IMR-90 (cell line): ENCODE results near the gene DHCR24. TPM values are rescaled to one million over a fixed set of nuclear protein-coding genes. Genes with fewer than 3 reads are reported as not detected.

ENCODE experiments used
- ATAC-seq: fragments of 200-7000 bp; cut with Tn5 transposase; 2 replicates; pipeline ENCODE4 v1.9.1; 2020; ENCODE audit warnings: low read depth, mild to moderate bottlenecking, moderate library complexity
- BruUV-seq: library from RNA; stranded (reverse); fragments of 400-500 nt; replicated peaks from 2 replicates; lab custom pipeline; 2021; lab: Mats Ljungman, UMichigan
- CTCF ChIA-PET: fragments of 300-600 bp; formaldehyde crosslinking; extraction: SDS; loops from one replicate; lab custom pipeline; 2021; ENCODE audit warnings: antibody characterized with exemption; lab: Yijun Ruan, JAX
- POLR2A ChIA-PET: fragments of 300-600 bp; sonication (Branson Sonifier 250); formaldehyde crosslinking; loops from one replicate; lab custom pipeline; 2022; ENCODE audit warnings: antibody characterized with exemption; ENCODE audit not compliant: unreplicated experiment; lab: Charles Lee
- DNase-seq: peaks from one replicate; pipeline ENCODE4 v3.0.0; 2013
- H2AFZ ChIP-seq: replicated peaks from 2 replicates; pipeline ENCODE3; 2013; ENCODE audit warnings: low read length, mild to moderate bottlenecking; ENCODE audit not compliant: poor library complexity
- H2AK5ac ChIP-seq: 2 replicates; pipeline ENCODE4 v1.6.1; 2013; ENCODE audit warnings: low read depth, low read length, inconsistent platforms
- H2AK9ac ChIP-seq: replicated peaks from 2 replicates; pipeline ENCODE3; 2013; ENCODE audit warnings: mild to moderate bottlenecking, low read depth, low read length, moderate library complexity; ENCODE audit not compliant: poor library complexity
- H2BK120ac ChIP-seq: 2 replicates; pipeline ENCODE4 v1.6.1; 2013; ENCODE audit warnings: low read depth, low read length, inconsistent platforms
- H2BK15ac ChIP-seq: 3 replicates; pipeline ENCODE4 v1.6.1; 2013; ENCODE audit warnings: low read depth, low read length, inconsistent platforms
- H2BK20ac ChIP-seq: 2 replicates; pipeline ENCODE4 v1.6.1; 2013; ENCODE audit warnings: low read depth, mild to moderate bottlenecking, inconsistent platforms, low read length, moderate library complexity
- H2BK5ac ChIP-seq: 2 replicates; pipeline ENCODE4 v1.6.1; 2013; ENCODE audit warnings: mild to moderate bottlenecking, low read depth, low read length, inconsistent platforms; ENCODE audit not compliant: poor library complexity, severe bottlenecking
- H3K14ac ChIP-seq: replicated peaks from 2 replicates; pipeline ENCODE4 v1.6.1; 2013; ENCODE audit warnings: low read depth, low read length, inconsistent platforms
- H3K18ac ChIP-seq: 2 replicates; pipeline ENCODE4 v1.6.1; 2013; ENCODE audit warnings: low read depth, low read length, control low read depth
- H3K23ac ChIP-seq: 2 replicates; pipeline ENCODE4 v1.6.1; 2013; ENCODE audit warnings: low read depth, low read length, inconsistent platforms
- H3K27ac ChIP-seq: 2 replicates; pipeline ENCODE4 v1.5.1; 2013; ENCODE audit warnings: mild to moderate bottlenecking, control low read depth, low read length; ENCODE audit not compliant: insufficient read depth
- H3K27me3 ChIP-seq: 2 replicates; pipeline ENCODE4 v1.6.1; 2013; ENCODE audit warnings: low read length; ENCODE audit not compliant: control insufficient read depth, insufficient read depth
- H3K36me3 ChIP-seq: 2 replicates; pipeline ENCODE4 v1.6.1; 2013; ENCODE audit warnings: low read length, mixed read lengths; ENCODE audit not compliant: control insufficient read depth, insufficient read depth
- H3K4ac ChIP-seq: 2 replicates; pipeline ENCODE4 v1.6.1; 2013; ENCODE audit warnings: low read depth, low read length, inconsistent platforms
- H3K4me1 ChIP-seq: 2 replicates; pipeline ENCODE4 v1.6.1; 2013; ENCODE audit warnings: low read length, mixed read lengths; ENCODE audit not compliant: control insufficient read depth, insufficient read depth
- H3K4me2 ChIP-seq: 2 replicates; pipeline ENCODE4 v1.6.1; 2013; ENCODE audit warnings: low read depth, mild to moderate bottlenecking, control low read depth, low read length, moderate library complexity
- H3K4me3 ChIP-seq: 2 replicates; pipeline ENCODE4 v1.5.1; 2013; ENCODE audit warnings: low read depth, mild to moderate bottlenecking, control low read depth, low read length, moderate library complexity; ENCODE audit not compliant: insufficient read depth
- H3K56ac ChIP-seq: 2 replicates; pipeline ENCODE4 v1.6.1; 2013; ENCODE audit warnings: low read length, inconsistent platforms; ENCODE audit not compliant: insufficient read depth; ENCODE audit errors: extremely low read depth
- H3K79me1 ChIP-seq, 2 experiments: 2 replicates each; pipeline ENCODE4 v1.6.1; 2013; ENCODE audit warnings: low read length in 2 of 2, inconsistent platforms in 1 of 2, low read depth in 1 of 2
- H3K9ac ChIP-seq: 2 replicates; pipeline ENCODE4 v1.6.1; 2013; ENCODE audit warnings: low read depth, low read length, control low read depth
- H3K9me1 ChIP-seq: 2 replicates; pipeline ENCODE4 v1.6.1; 2013; ENCODE audit warnings: low read length, inconsistent platforms; ENCODE audit not compliant: insufficient read depth
- H3K9me3 ChIP-seq: 2 replicates; pipeline ENCODE4 v1.6.1; 2013; ENCODE audit warnings: low read length; ENCODE audit not compliant: control insufficient read depth, insufficient read depth
- H4K20me1 ChIP-seq: 2 replicates; pipeline ENCODE4 v1.6.1; 2013; ENCODE audit warnings: low read length, inconsistent platforms; ENCODE audit not compliant: insufficient read depth
- H4K5ac ChIP-seq: 2 replicates; pipeline ENCODE4 v1.6.1; 2013; ENCODE audit warnings: mild to moderate bottlenecking, low read depth, low read length, control low read depth
- H4K8ac ChIP-seq, 2 experiments: 2 replicates each; pipeline ENCODE4 v1.6.1; 2013; ENCODE audit warnings: low read depth in 2 of 2, low read length in 2 of 2, control low read depth in 1 of 2, inconsistent platforms in 1 of 2
- H4K91ac ChIP-seq: 2 replicates; pipeline ENCODE4 v1.6.1; 2013; ENCODE audit warnings: low read depth, low read length, inconsistent platforms; ENCODE audit not compliant: insufficient read depth
- BHLHE40 ChIP-seq: fragments of 150-350 bp; IDR thresholded peaks from 2 replicates; pipeline ENCODE4 v1.6.1; 2016; ENCODE audit warnings: mild to moderate bottlenecking, low read depth, low read length
- CEBPB ChIP-seq: IDR thresholded peaks from 2 replicates; pipeline ENCODE4 v1.6.1; 2012; ENCODE audit warnings: low read depth, low read length, improper control_type of control experiment
- CTCF ChIP-seq: conservative IDR thresholded peaks from 2 replicates; pipeline ENCODE4 v1.5.1; 2012; ENCODE audit warnings: mild to moderate bottlenecking, low read depth, low read length, improper control_type of control experiment
- FOS ChIP-seq: fragments of 150-350 bp; IDR thresholded peaks from 2 replicates; pipeline ENCODE4 v1.6.1; 2016; ENCODE audit warnings: low read depth, low read length
- MAZ ChIP-seq: IDR thresholded peaks from 2 replicates; pipeline ENCODE4 v1.6.1; 2012; ENCODE audit warnings: low read depth, mild to moderate bottlenecking, low read length, improper control_type of control experiment, moderate library complexity, borderline replicate concordance
- USF2 ChIP-seq: fragments of 150-350 bp; IDR thresholded peaks from 2 replicates; pipeline ENCODE4 v1.6.1; 2017; ENCODE audit warnings: mild to moderate bottlenecking, antibody characterized with exemption, low read length, low read depth
- WGBS, 2 experiments: methylation state at CpG; one replicate each; pipeline versions ENCODE4 v1.1.5 to v1.1.7; 2013; ENCODE audit warnings: missing lambda C conversion rate in 2 of 2; ENCODE audit not compliant: insufficient read length in 1 of 2; ENCODE audit errors: extremely low coverage in 2 of 2; 5-methylcytosine and 5-hydroxymethylcytosine counted together
- dilution Hi-C: fragments of 300-500 bp; cut with HindIII; formaldehyde crosslinking; loops from one replicate; pipeline ENCODE4 v1.14.3; 2018; ENCODE audit warnings: low sequenced_read_pairs; ENCODE audit not compliant: unreplicated experiment
- in situ Hi-C: fragments of 300-500 bp; cut with MboI; formaldehyde crosslinking; loops from 3 replicates; pipeline ENCODE4 v1.14.3; 2019; ENCODE audit warnings: low sequenced_read_pairs, inconsistent platforms, mixed read lengths
- intact Hi-C: fragments of 100-400 bp; cut with micrococcal nuclease; formaldehyde crosslinking; loops from 2 replicates; pipeline ENCODE4 v1.10.0; 2022
- polyA plus RNA-seq, 3 experiments: library from polyadenylated mRNA; depleted of rRNA; stranded (reverse); fragments of >200 nt; gene quantifications; 2 replicates each; pipeline ENCODE4 v1.2.3, GENCODE V29; 2012; ENCODE audit warnings: low replicate concordance in 1 of 3
- total RNA-seq: library from RNA; depleted of rRNA; stranded (reverse); fragments of >200 nt; gene quantifications from 2 replicates; pipeline ENCODE4 v1.2.3, GENCODE V29; 2012

DHCR24 gene
- total and polyA plus RNA-seq, 2 of the 4 experiments (the other 2 are of a cell fraction): 130 to 194 TPM

- H2BK20ac ChIP-seq: no peak overlapping the region
- H3K23ac ChIP-seq: no peak overlapping the region
- in situ Hi-C loops (no loop called here), dilution Hi-C loops (no loop called here), intact Hi-C loops (no loop called here)
- DNase-seq: no peak
- no peak overlapping the region for H3K4ac ChIP-seq
- H3K79me1 ChIP-seq: no peaks in the 10 kb centered on the region
- H3K36me3 ChIP-seq: no peaks in the 10 kb centered on the region
- H3K4me1 ChIP-seq: no peaks in the 10 kb centered on the region
- BruUV-seq: no TSS peak
- no peak overlapping the region for H3K4me3 ChIP-seq
- ATAC-seq: no peak
- no peak overlapping the region for H2AFZ ChIP-seq
- H4K5ac ChIP-seq: no peak overlapping the region
- H2BK15ac ChIP-seq: no peak overlapping the region
- H3K56ac ChIP-seq: no peak overlapping the region
- no peak overlapping the region for H3K27ac ChIP-seq
- peaks cover 4% of the 10 kb centered on the region for H3K27me3 ChIP-seq
- H3K14ac ChIP-seq: no peak overlapping the region
- no peak overlapping the region for H2BK120ac ChIP-seq
- H2AK5ac ChIP-seq: no peak overlapping the region
- H2AK9ac ChIP-seq: no peak overlapping the region
- H3K9ac ChIP-seq: no peak overlapping the region
- POLR2A ChIA-PET: no interaction called here
- H3K9me1 ChIP-seq: no peaks in the 10 kb centered on the region; the same call in 1 of the 2 replicates
- H3K4me2 ChIP-seq: no peak overlapping the region
- no peaks in the 10 kb centered on the region for H3K9me3 ChIP-seq
- CTCF ChIA-PET: no interaction called here
- 90% methylated on average over 2 of the region's 9 CpGs; no CpG with 5 or more reads in 1 of the 2 experiments for WGBS, 2 experiments
- no peaks in the 10 kb centered on the region for H4K20me1 ChIP-seq
- no peak overlapping the region for H3K18ac ChIP-seq
- H2BK5ac ChIP-seq: no peak overlapping the region
- H4K8ac ChIP-seq: no peak overlapping the region
- H4K91ac ChIP-seq: no peak overlapping the region
- TF ChIP-seq CTCF: no peak
- TF ChIP-seq CEBPB: no peak
- no peak for TF ChIP-seq FOS
- TF ChIP-seq MAZ: no peak
- TF ChIP-seq USF2: no peak
- no peak for TF ChIP-seq BHLHE40
These were observed 44.0 kb downstream of the DHCR24 start for GRCh38 chr1:54842963-54843362.
